Gastroesophageal sphincter (tissue), 4 donors: ENCODE measurements around the gene ACADVL. TPM values are rescaled to one million over a fixed set of nuclear protein-coding genes. Genes with fewer than 3 reads are reported as not detected.

Experiments
- ATAC-seq: fragments of 150-250 bp; one replicate; pipeline ENCODE4 v1.9.1; 2016; ENCODE audit warnings: mild to moderate bottlenecking, moderate library complexity
- H3K27ac ChIP-seq, 4 donors: fragments of 200-600 bp; sonication (generic) in 3 of 4; 1 replicate in 3 of 4; 2 replicates in 1 of 4; pipeline ENCODE4 v1.5.1; 2016 to 2019
- H3K27me3 ChIP-seq: fragments of 200-600 bp; sonication (generic); one replicate; pipeline ENCODE4 v1.5.1; 2019
- H3K36me3 ChIP-seq, 2 donors: fragments of 200-600 bp; sonication (generic); one replicate each; pipeline ENCODE4 v1.5.1; 2019; ENCODE audit warnings: control low read depth in 1 of 2
- H3K4me1 ChIP-seq, 3 donors: fragments of 200-600 bp; sonication (generic); 1 replicate in 2 of 3; 2 replicates in 1 of 3; pipeline ENCODE4 v1.5.1; 2016 to 2019; ENCODE audit warnings: control low read depth in 2 of 3
- H3K4me3 ChIP-seq, 2 donors: fragments of 200-600 bp; sonication (generic); one replicate each; pipeline ENCODE4 v1.5.1; 2019; ENCODE audit warnings: mild to moderate bottlenecking in 1 of 2, moderate library complexity in 1 of 2
- H3K9me3 ChIP-seq, 3 donors: fragments of 200-600 bp; sonication (generic); one replicate each; pipeline ENCODE4 v1.5.1; 2017 to 2019; ENCODE audit warnings: control low read depth in 2 of 3
- EP300 ChIP-seq: sonication (generic); formaldehyde crosslinking; IDR thresholded peaks from one replicate; pipeline ENCODE4 v1.6.1; 2017; ENCODE audit warnings: antibody characterized with exemption, mild to moderate bottlenecking
- POLR2A ChIP-seq, 2 donors: fragments of 450-650 bp; IDR thresholded peaks; one replicate each; pipeline ENCODE4 v1.6.1; 2017; ENCODE audit warnings: antibody characterized with exemption in 2 of 2, mild to moderate bottlenecking in 2 of 2, moderate library complexity in 1 of 2
- POLR2AphosphoS5 ChIP-seq: sonication (generic); formaldehyde crosslinking; IDR thresholded peaks from one replicate; pipeline ENCODE4 v1.6.1; 2017; ENCODE audit warnings: antibody characterized with exemption
- WGBS, 2 donors: methylation state at CpG; one replicate each; pipeline ENCODE4 v1.1.5; 2018; ENCODE audit warnings: low coverage in 1 of 2; 5-methylcytosine and 5-hydroxymethylcytosine counted together
- total RNA-seq, 4 donors: library from RNA; depleted of rRNA; stranded (reverse); fragments of >200 nt; gene quantifications; one replicate each; pipeline ENCODE4 v1.1.0, GENCODE V29; 2016
- TF ChIP-seq, protein P1 (sequence below), 4 experiments: fragments of 200-600 bp in 2 of 4; fragments of 450-650 bp in 2 of 4; sonication (generic) in 1 of 4; IDR thresholded peaks; one replicate each; pipeline ENCODE4 v1.5.1; 2017 to 2019; ENCODE audit warnings: antibody characterized with exemption in 4 of 4, mild to moderate bottlenecking in 2 of 4, moderate library complexity in 2 of 4

The ACADVL gene
- total RNA-seq, 4 donors from 2014 or later = 331 to 508 (median 475) TPM

DNA sequence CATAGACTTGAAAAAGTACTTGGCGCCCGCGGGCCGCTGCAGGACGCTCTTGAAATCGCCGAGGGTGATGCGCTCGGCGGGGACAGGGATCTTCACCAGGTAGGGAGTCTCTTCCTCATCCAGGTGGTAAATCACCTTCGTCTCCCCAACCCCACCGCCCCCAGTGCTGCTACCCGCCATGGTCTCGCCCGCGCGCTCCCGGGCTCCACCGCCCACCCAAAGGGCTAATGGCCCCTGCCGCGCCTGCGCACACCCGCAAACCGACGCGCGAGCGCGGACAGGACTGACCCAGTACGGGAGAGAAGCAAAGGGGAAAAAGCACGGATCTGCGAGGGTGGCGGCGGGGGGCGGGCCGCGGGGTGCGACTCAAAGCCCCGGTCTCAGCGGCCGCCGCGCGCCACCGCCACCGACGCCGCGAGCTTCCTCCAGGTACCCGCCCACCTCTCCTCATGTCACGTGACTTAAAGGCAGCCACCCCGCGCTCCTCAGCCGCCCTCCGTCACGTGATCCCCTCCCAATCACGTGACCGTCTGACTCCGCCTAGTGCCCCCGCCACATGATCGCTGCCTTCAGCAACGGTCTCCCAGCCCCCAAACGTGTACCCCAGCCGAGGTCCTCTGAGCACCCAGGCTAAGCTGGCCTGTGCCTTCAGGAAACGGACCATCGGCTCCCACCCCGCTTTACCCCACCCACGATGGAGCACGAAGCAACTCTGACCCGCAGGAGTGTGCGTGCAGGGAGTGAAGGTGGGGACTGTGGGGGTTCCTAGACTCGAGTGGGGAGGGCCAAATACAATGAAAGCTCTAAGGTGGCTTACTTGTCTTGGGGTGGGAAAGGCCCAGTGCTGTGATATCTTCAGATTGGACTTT, 14.6 kb downstream of the ACADVL start, which contains the start of gene DVL2:
DVL2 (minus strand) TSS at position 435 of the 869 bp plus-strand sequence; CDS start at position 180, 255 bp downstream.
- Histone ChIP-seq H3K27ac (peak within 1 kb of the TSS; percentile 9 to 93 (median 92)), H3K27me3 (no peaks in the 10 kb centered on the region), H3K4me1 (peaks cover 0 to 72% (median 20%) of the 10 kb centered on the region in 3 donors), H3K4me3 (peak within 1 kb of the TSS; percentile 41 to 92), H3K36me3 (peaks cover 0 to 34% of the 10 kb centered on the region in 2 donors), H3K9me3 (no peaks in the 10 kb centered on the region)
- 0% methylated on average over 1 of the region's 72 CpGs; no CpG with 5 or more reads in 1 of the 2 donors for WGBS, 2 donors
- ATAC-seq = peak; percentile 68
- TF ChIP-seq, protein P1, sequence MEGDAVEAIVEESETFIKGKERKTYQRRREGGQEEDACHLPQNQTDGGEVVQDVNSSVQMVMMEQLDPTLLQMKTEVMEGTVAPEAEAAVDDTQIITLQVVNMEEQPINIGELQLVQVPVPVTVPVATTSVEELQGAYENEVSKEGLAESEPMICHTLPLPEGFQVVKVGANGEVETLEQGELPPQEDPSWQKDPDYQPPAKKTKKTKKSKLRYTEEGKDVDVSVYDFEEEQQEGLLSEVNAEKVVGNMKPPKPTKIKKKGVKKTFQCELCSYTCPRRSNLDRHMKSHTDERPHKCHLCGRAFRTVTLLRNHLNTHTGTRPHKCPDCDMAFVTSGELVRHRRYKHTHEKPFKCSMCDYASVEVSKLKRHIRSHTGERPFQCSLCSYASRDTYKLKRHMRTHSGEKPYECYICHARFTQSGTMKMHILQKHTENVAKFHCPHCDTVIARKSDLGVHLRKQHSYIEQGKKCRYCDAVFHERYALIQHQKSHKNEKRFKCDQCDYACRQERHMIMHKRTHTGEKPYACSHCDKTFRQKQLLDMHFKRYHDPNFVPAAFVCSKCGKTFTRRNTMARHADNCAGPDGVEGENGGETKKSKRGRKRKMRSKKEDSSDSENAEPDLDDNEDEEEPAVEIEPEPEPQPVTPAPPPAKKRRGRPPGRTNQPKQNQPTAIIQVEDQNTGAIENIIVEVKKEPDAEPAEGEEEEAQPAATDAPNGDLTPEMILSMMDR (IDR thresholded peaks at IDR 0.05) = peak in 1 of 4 experiments; percentile 15
- TF ChIP-seq POLR2A (IDR thresholded peaks at IDR 0.05) = peak; percentile 76 to 81
- TF ChIP-seq POLR2AphosphoS5 = peak; percentile 72
- TF ChIP-seq EP300 = no peak

DNA sequence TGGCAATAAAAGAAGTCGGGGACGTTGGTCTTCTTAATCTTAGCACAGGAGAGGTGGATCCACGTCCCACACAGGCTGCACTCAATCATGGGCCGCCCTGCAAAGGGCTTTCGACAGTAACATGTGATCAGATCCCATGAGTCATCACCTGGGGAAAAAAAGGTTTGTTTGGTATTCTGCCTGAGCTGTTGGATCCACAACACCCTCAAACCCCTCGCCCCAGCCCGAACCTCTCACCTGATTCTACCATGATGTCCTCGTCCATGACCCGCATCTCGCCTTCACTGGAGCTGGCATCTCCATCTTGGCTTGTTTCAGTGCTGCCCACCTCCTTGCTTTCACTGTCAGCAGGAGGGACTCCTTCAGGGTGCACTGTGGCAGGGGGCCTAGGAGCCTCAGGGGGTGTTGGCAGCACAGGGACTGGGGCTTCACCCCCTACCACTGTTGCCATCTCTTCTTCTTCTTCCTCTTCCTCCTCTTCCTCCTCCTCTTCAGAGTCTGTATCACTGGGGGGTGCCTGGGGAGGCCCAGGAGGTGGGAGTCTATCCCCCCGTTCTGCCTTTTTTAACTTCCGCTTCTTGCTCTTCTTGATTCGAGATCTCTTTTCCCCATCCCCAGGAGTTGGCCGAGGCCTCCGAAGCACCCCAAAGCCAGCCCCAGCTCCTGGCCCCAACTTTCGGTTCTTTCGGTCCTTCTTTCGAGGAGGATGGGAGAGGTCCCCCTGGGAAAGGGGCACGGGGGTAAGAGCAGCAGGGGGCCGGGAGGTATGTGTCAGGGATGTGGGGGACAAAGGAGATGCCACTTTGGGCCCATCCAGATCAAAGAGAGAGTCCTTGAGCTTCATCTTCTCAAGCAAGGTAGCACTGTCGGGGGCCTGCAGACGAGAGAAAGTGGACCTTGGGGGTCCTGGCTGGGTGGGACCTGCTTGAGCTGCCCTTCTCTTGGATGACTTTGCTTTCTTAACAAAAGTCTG, 16.2 kb downstream of the ACADVL start:
- no peaks in the 10 kb centered on the region for H3K27me3 ChIP-seq
- H3K9me3 ChIP-seq = no peaks in the 10 kb centered on the region
- no peak for TF ChIP-seq POLR2A (IDR thresholded peaks at IDR 0.05)
- ATAC-seq = no peak
- WGBS, 2 donors = 51 to 64% methylated on average over 6 to 10 of the region's 22 CpGs
- peaks cover 0 to 30% of the 10 kb centered on the region in 2 donors for H3K36me3 ChIP-seq
- peak overlapping the region in 3 of 4 donors; percentile 94 to 98 (median 96) for H3K27ac ChIP-seq
- peaks cover 3 to 75% (median 33%) of the 10 kb centered on the region in 3 donors for H3K4me1 ChIP-seq
- no peak overlapping the region for H3K4me3 ChIP-seq

DNA sequence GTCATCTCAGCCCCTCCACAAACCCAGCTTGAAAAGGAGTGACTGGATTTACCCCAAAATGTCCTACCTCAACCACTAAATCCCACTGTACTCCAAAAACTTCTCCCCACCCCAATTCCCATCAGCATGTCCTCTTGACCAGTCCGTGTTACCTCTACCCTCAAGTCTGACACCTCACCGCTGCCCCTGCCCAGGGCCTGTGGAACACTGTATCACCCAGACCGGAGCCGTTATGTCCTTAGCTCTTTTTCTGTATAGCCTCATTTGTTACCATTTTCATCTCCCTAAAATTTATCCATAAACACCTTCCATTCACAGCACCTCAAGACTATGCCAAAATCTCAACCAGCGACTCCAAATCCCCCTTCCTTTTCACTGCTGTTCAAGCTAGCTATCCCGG, 17.1 kb downstream of the ACADVL start:
- H3K27ac ChIP-seq = peak overlapping the region in 3 of 4 donors; percentile 94 to 98 (median 96)
- H3K4me1 ChIP-seq = peaks cover 8 to 75% (median 38%) of the 10 kb centered on the region in 3 donors
- 76 to 77% methylated on average over 6 of the region's 6 CpGs for WGBS, 2 donors
- peaks cover 0 to 33% of the 10 kb centered on the region in 2 donors for H3K36me3 ChIP-seq
- H3K9me3 ChIP-seq = no peaks in the 10 kb centered on the region
- TF ChIP-seq EP300 (no peak), POLR2A (IDR thresholded peaks at IDR 0.05) (no peak), POLR2AphosphoS5 (no peak)
- TF ChIP-seq, protein P1 (IDR thresholded peaks at IDR 0.05) = no peak
- H3K27me3 ChIP-seq = no peaks in the 10 kb centered on the region
- H3K4me3 ChIP-seq = peak overlapping the region in 1 of 2 donors; percentile 99
- no peak for ATAC-seq

DNA sequence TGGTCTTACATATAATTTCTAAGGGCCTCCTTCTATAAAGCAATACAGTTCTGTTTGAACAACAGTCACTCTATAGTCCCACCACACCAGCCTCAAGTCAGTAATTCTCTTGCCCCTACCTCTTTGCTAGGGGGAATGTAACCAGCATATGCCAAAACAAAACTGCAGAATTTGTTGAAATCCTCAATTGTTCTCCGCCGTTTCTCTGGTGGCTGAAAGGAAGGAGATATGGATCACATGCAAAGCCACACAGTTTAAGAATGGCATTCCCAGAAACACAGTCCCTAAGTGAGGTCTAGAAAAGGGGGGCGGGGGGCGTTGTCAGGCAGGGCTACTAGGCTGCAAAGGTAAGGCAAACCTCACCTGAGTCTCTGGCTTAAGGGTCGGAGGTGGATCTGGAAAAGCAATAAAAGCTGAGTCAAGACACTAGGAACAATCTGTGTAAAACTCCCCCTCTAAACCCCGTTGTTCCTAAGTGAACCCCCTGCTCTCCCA, 17.6 kb downstream of the ACADVL start:
- TF ChIP-seq EP300 (no peak), POLR2A (IDR thresholded peaks at IDR 0.05) (no peak), POLR2AphosphoS5 (no peak)
- TF ChIP-seq, protein P1 (IDR thresholded peaks at IDR 0.05) = no peak
- Histone ChIP-seq H3K36me3 (peaks cover 0 to 33% of the 10 kb centered on the region in 2 donors), H3K27me3 (no peaks in the 10 kb centered on the region), H3K4me1 (peaks cover 8 to 70% (median 35%) of the 10 kb centered on the region in 3 donors), H3K27ac (peak overlapping the region; percentile 82 to 98 (median 95)), H3K4me3 (peak overlapping the region; percentile 90 to 99), H3K9me3 (no peaks in the 10 kb centered on the region)
- WGBS, 2 donors = 20 to 21% methylated on average over 1 to 5 of the region's 6 CpGs
- ATAC-seq = no peak
